OCI-LY1 (cell line): Measurements from ENCODE around the gene AKT2.

Experiments used
- CTCF ChIP-seq: fragments of 200-600 bp; sonication (generic), shearing (Covaris generic); IDR thresholded peaks from 2 replicates; pipeline ENCODE4 v1.5.1; 2017; ENCODE audit warnings: mild to moderate bottlenecking, antibody characterized with exemption, low read length, moderate library complexity, mixed read lengths
- EZH2 ChIP-seq: fragments of 200-600 bp; sonication (generic), shearing (Covaris generic); IDR thresholded peaks from 2 replicates; pipeline ENCODE4 v1.8.0; 2017; ENCODE audit warnings: borderline replicate concordance, mixed run types, mild to moderate bottlenecking, antibody characterized with exemption, low read length, moderate library complexity, mixed read lengths

DNA sequence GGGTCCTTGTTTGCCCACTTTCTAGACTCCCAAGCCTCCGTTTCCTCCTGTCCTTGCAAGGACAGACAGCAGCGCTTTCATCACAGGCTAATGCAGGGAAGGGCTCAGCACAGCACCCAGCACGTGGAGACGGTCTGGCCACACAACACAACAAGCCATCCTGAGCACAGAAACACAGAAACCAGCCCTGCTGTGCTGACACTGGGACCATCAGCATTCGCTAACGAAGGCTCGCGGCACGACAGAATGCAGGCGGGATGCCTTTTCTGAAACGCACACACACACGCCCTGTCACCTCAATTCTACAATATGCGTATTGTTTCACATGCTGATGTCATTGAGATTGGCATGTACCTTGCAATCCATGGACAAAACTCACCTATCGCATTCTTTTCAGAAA is 12.9 kb downstream of the AKT2 start:
- TF ChIP-seq CTCF, result no peak
- no peak for TF ChIP-seq EZH2
